Neuronal stem cell (in vitro differentiated cells): Measurements from ENCODE around the gene TPPP3.
"Not testable (repeated sequence)": the region's sequence is repeated elsewhere in the genome, so short reads cannot be mapped to it uniquely, and the experiment has no call there.

Experiments
- DNase-seq: peaks from one replicate; pipeline ENCODE4 v3.0.0-alpha.2; 2013; ENCODE audit warnings: low spot score
- H2AFZ ChIP-seq: one replicate; pipeline ENCODE4 v1.6.1; 2013; ENCODE audit warnings: mild to moderate bottlenecking, low read length, inconsistent platforms
- H2AK5ac ChIP-seq: 2 replicates; pipeline ENCODE4 v1.6.1; 2013; ENCODE audit warnings: low read depth, mild to moderate bottlenecking, inconsistent platforms, low read length, moderate library complexity, mixed read lengths
- H2BK120ac ChIP-seq: 2 replicates; pipeline ENCODE4 v1.6.1; 2013; ENCODE audit warnings: low read depth, mild to moderate bottlenecking, inconsistent platforms, low read length, moderate library complexity, mixed read lengths
- H2BK12ac ChIP-seq: one replicate; pipeline ENCODE4 v1.6.1; 2013; ENCODE audit warnings: low read length, inconsistent platforms
- H2BK15ac ChIP-seq: 2 replicates; pipeline ENCODE4 v1.6.1; 2013; ENCODE audit warnings: mild to moderate bottlenecking, low read length, inconsistent platforms, mixed read lengths
- H2BK5ac ChIP-seq: one replicate; pipeline ENCODE4 v1.6.1; 2013; ENCODE audit warnings: inconsistent platforms, mild to moderate bottlenecking, low read length, moderate library complexity
- H3K14ac ChIP-seq: one replicate; pipeline ENCODE4 v1.6.1; 2013; ENCODE audit warnings: low read length, inconsistent platforms
- H3K18ac ChIP-seq: 2 replicates; pipeline ENCODE4 v1.6.1; 2013; ENCODE audit warnings: low read length, inconsistent platforms
- H3K23ac ChIP-seq: 2 replicates; pipeline ENCODE4 v1.6.1; 2013; ENCODE audit warnings: low read depth, mild to moderate bottlenecking, mixed read lengths, low read length, inconsistent platforms; ENCODE audit not compliant: poor library complexity
- H3K27ac ChIP-seq: replicated peaks from 3 replicates; pipeline ENCODE4 v1.5.1; 2013; ENCODE audit warnings: low read length, inconsistent platforms
- H3K27me3 ChIP-seq, 3 experiments: 2 replicates each; pipeline ENCODE4 v1.6.1; 2013; ENCODE audit warnings: low read length in 3 of 3, mild to moderate bottlenecking in 2 of 3, inconsistent platforms in 1 of 3, low read depth in 1 of 3, mixed read lengths in 1 of 3, moderate library complexity in 1 of 3; ENCODE audit not compliant: control insufficient read depth in 3 of 3, insufficient read depth in 3 of 3
- H3K36me3 ChIP-seq, 2 donors: replicated peaks in 1 of 2; 2 replicates each; pipeline ENCODE4 v1.6.1; 2013; ENCODE audit warnings: low read length in 2 of 2; ENCODE audit not compliant: control insufficient read depth in 2 of 2, insufficient read depth in 2 of 2
- H3K4ac ChIP-seq: 2 replicates; pipeline ENCODE4 v1.6.1; 2013; ENCODE audit warnings: inconsistent platforms, mild to moderate bottlenecking, low read length, moderate library complexity
- H3K4me1 ChIP-seq, 2 donors: 1 replicate in 1 of 2; 2 replicates in 1 of 2; pipeline ENCODE4 v1.6.1; 2013; ENCODE audit warnings: low read length in 2 of 2, low read depth in 1 of 2; ENCODE audit not compliant: control insufficient read depth in 2 of 2, insufficient read depth in 1 of 2
- H3K4me2 ChIP-seq: one replicate; pipeline ENCODE4 v1.6.1; 2013; ENCODE audit warnings: mild to moderate bottlenecking, low read length, inconsistent platforms; ENCODE audit not compliant: insufficient read depth, poor library complexity, severe bottlenecking
- H3K4me3 ChIP-seq, 2 donors: 2 replicates each; pipeline ENCODE4 v1.5.1; 2013; ENCODE audit warnings: low read length in 2 of 2, mild to moderate bottlenecking in 2 of 2, inconsistent platforms in 1 of 2, moderate library complexity in 1 of 2
- H3K79me1 ChIP-seq: one replicate; pipeline ENCODE4 v1.6.1; 2013; ENCODE audit warnings: low read depth, mild to moderate bottlenecking, inconsistent platforms, low read length, moderate library complexity
- H3K9ac ChIP-seq: one replicate; pipeline ENCODE4 v1.6.1; 2013; ENCODE audit warnings: mild to moderate bottlenecking, low read depth, low read length, inconsistent platforms; ENCODE audit not compliant: poor library complexity
- H3K9me3 ChIP-seq, 2 donors: replicated peaks in 1 of 2; 2 replicates each; pipeline versions ENCODE3 to v1.6.1; 2013; ENCODE audit warnings: low read length in 2 of 2, mild to moderate bottlenecking in 2 of 2, inconsistent platforms in 1 of 2, low read depth in 1 of 2, mixed read lengths in 1 of 2, moderate library complexity in 1 of 2; ENCODE audit not compliant: control insufficient read depth in 2 of 2, insufficient read depth in 1 of 2
- H4K8ac ChIP-seq: one replicate; pipeline ENCODE4 v1.6.1; 2013; ENCODE audit warnings: low read depth, mild to moderate bottlenecking, inconsistent platforms, low read length, moderate library complexity
- H4K91ac ChIP-seq: one replicate; pipeline ENCODE4 v1.6.1; 2013; ENCODE audit warnings: low read length, low read depth, mild to moderate bottlenecking, inconsistent platforms; ENCODE audit not compliant: poor library complexity
- WGBS, 2 donors: extraction: QIAGEN DNeasy Blood & Tissue Kit; methylation state at CpG; one replicate each; pipeline ENCODE4 v1.1.7; 2013; ENCODE audit warnings: missing lambda C conversion rate in 2 of 2, mixed read lengths in 1 of 2; ENCODE audit not compliant: insufficient read length in 2 of 2, insufficient replicate concordance in 1 of 2; ENCODE audit errors: extremely low coverage in 2 of 2; 5-methylcytosine and 5-hydroxymethylcytosine counted together

The TPPP3 gene

GRCh38 chr16:67417333-67418061, 24.2 kb upstream of the TPPP3 start:
- Histone ChIP-seq H3K79me1 (no peaks in the 10 kb centered on the region), H3K27ac (no peak overlapping the region), H3K4me3 (no peak overlapping the region), H2AK5ac (no peak overlapping the region), H2BK12ac (no peak overlapping the region), H3K4ac (no peak overlapping the region), H2AFZ (no peak overlapping the region), H3K4me2 (no peak overlapping the region), H2BK15ac (no peak overlapping the region), H3K4me1 (peaks cover 0 to 8% of the 10 kb centered on the region in 2 donors), H3K23ac (no peak overlapping the region), H4K91ac (no peak overlapping the region), H3K18ac (no peak overlapping the region), H3K9me3 (no peaks in the 10 kb centered on the region), H4K8ac (no peak overlapping the region), H3K14ac (no peak overlapping the region), H3K36me3 (no peaks in the 10 kb centered on the region), H3K27me3 (no peaks in the 10 kb centered on the region), H2BK120ac (no peak overlapping the region), H3K9ac (no peak overlapping the region), H2BK5ac (no peak overlapping the region)
- no CpG with 5 or more reads among the region's 2 CpGs for WGBS, 2 donors
- DNase-seq: no peak

- DNase-seq: peak; percentile 69
Measured at GRCh38 chr16:67415872-67416793, 22.8 kb upstream of the TPPP3 start, which contains the start of gene ZDHHC1. TSS of gene ZDHHC1 (minus strand) at chr16:67416477. CDS start at chr16:67407775, 8,702 bp downstream.

GRCh38 chr16:67415421-67415820, 22.1 kb upstream of the TPPP3 start:
- not testable (repeated sequence) for H3K27ac ChIP-seq

More at GRCh38 chr16:67415872-67416793, 22.8 kb upstream of the TPPP3 start, which contains the start of gene ZDHHC1:
- Histone ChIP-seq H2AK5ac (peak within 1 kb of the TSS; percentile 23), H3K14ac (peak within 1 kb of the TSS; percentile 43), H3K9ac (peak within 1 kb of the TSS; percentile 95), H2BK12ac (no peak within 1 kb of the TSS), H3K27me3 (no peaks in the 10 kb centered on the region), H3K79me1 (no peaks in the 10 kb centered on the region), H3K4me1 (peaks cover 0 to 8% of the 10 kb centered on the region in 2 donors), H2BK15ac (peak within 1 kb of the TSS; percentile 55), H3K9me3 (no peaks in the 10 kb centered on the region), H3K4me3 (peak within 1 kb of the TSS; percentile 63 to 93), H3K18ac (peak within 1 kb of the TSS; percentile 94), H2AFZ (peak within 1 kb of the TSS; percentile 94), H3K36me3 (no peaks in the 10 kb centered on the region), H4K91ac (no peak within 1 kb of the TSS), H2BK5ac (no peak within 1 kb of the TSS), H3K4ac (no peak within 1 kb of the TSS), H3K23ac (peak within 1 kb of the TSS; percentile 56), H4K8ac (no peak within 1 kb of the TSS), H3K4me2 (peak within 1 kb of the TSS; percentile 87), H2BK120ac (peak within 1 kb of the TSS; percentile 47), H3K27ac (no peak within 1 kb of the TSS)
- WGBS, 2 donors: no CpG with 5 or more reads among the region's 73 CpGs

More at GRCh38 chr16:67415421-67415820, 22.1 kb upstream of the TPPP3 start:
- H2AK5ac ChIP-seq, H2BK12ac ChIP-seq, H4K91ac ChIP-seq, H3K4ac ChIP-seq, H3K18ac ChIP-seq, H2BK120ac ChIP-seq, H3K9ac ChIP-seq, H3K14ac ChIP-seq, DNase-seq, H3K23ac ChIP-seq, H4K8ac ChIP-seq, H3K9me3 ChIP-seq, H3K4me1 ChIP-seq, H3K27me3 ChIP-seq, H3K79me1 ChIP-seq, H2BK15ac ChIP-seq, H3K36me3 ChIP-seq, H2BK5ac ChIP-seq: not testable (repeated sequence)
- WGBS, 2 donors: no CpG with 5 or more reads among the region's 19 CpGs
- Histone ChIP-seq H3K4me2 (peak overlapping the region; percentile 87), H3K4me3 (peak overlapping the region; percentile 63 to 93), H2AFZ (peak overlapping the region; percentile 94)
